Motor neuron (in vitro differentiated cells): Measurements from ENCODE around the gene NT5C2. TPM values are rescaled to one million over a fixed set of nuclear protein-coding genes. Genes with fewer than 3 reads are reported as not detected.
"Not testable (repeated sequence)": the region's sequence is repeated elsewhere in the genome, so short reads cannot be mapped to it uniquely, and the experiment has no call there.

Experiments used
- ATAC-seq, 8 experiments: fragments of 200-7000 bp; cut with Tn5 transposase; replicated peaks in 6 of 8; 2 replicates each; pipeline ENCODE4 v1.8.0; 2021; ENCODE audit warnings: mild to moderate bottlenecking in 8 of 8, moderate library complexity in 8 of 8
- H3K27ac ChIP-seq, 2 donors: fragments of 250-450 bp; sonication (Bioruptor Pico); 2 replicates each; pipeline ENCODE4 v1.9.0; 2021; ENCODE audit warnings: antibody characterized with exemption in 2 of 2, mild to moderate bottlenecking in 2 of 2, moderate library complexity in 1 of 2
- H3K4me1 ChIP-seq, 2 donors: fragments of 250-450 bp; sonication (Bioruptor Pico); replicated peaks in 1 of 2; 2 replicates each; pipeline ENCODE4 v1.6.1; 2021; ENCODE audit warnings: antibody characterized with exemption in 2 of 2, mild to moderate bottlenecking in 2 of 2, moderate library complexity in 1 of 2
- H3K4me3 ChIP-seq, 5 donors: fragments of 250-450 bp; sonication (Bioruptor Pico); 2 replicates each; pipeline ENCODE4 v1.9.0; 2021; ENCODE audit warnings: antibody characterized with exemption in 5 of 5, mild to moderate bottlenecking in 5 of 5, moderate library complexity in 4 of 5
- WGBS, 10 experiments: fragments of 450-650 bp; shearing (Covaris generic); methylation state at CpG; one replicate each; pipeline ENCODE4 v1.0.0; 2022; 5-methylcytosine and 5-hydroxymethylcytosine counted together
- in situ Hi-C, 9 experiments: fragments of 400-800 bp; cut with MboI; loops; one replicate each; pipeline ENCODE4 v1.15.0; 2021; ENCODE audit warnings: low sequenced_read_pairs in 9 of 9, low pct_unique_long_range_greater_than_20kb in 2 of 9; ENCODE audit not compliant: unreplicated experiment in 9 of 9
- total RNA-seq, 8 experiments: library from RNA; unstranded; fragments of 300-600 nt; gene quantifications; 2 replicates each; pipeline versions ENCODE4 v1.2.3 to v1.2.4, GENCODE V29; 2022

NT5C2 gene
- total RNA-seq, 8 experiments from 2014 or later, result 39.5 to 103 (median 55.2) TPM

DNA sequence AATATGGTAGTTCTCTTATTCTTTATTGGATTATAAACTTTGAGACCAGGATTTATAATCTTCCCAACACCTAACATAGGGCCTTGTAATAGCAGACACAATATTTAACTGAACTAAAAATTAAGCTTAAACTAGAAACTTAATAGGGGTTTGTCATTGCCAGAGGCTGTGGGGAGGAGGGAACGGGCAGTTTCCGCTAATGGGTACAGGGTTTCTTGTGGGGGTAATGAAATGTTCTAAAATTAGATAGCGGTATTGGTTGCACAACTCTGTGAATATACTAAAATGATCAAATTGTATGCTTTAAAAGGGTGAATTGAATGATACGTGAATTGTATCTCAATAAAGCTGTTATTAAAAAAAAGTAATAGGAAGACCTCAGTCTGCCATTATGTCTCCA is 45.4 kb downstream of the NT5C2 start:
- Histone ChIP-seq H3K4me1 (peaks cover 0 to 3% of the 10 kb centered on the region in 2 donors), H3K4me3 (no peak overlapping the region), H3K27ac (no peak overlapping the region)
- WGBS, 10 experiments, result 90 to 100% (median 95%) methylated on average over 1 to 4 of the region's 4 CpGs
- in situ Hi-C loops, result no loop called here
- ATAC-seq, result no peak

- Histone ChIP-seq H3K27ac (no peak overlapping the region), H3K4me3 (no peak overlapping the region), H3K4me1 (peaks cover 0 to 3% of the 10 kb centered on the region in 2 donors)
- 11 to 100% (median 56%) methylated on average over 1 to 3 of the region's 3 CpGs; no CpG with 5 or more reads in 2 of the 10 experiments for WGBS, 10 experiments
- in situ Hi-C loops, result no loop called here
- peak in 3 of 8 experiments; percentile 35 to 64 (median 61) for ATAC-seq
Measured at GRCh38 chr10:103145860-103146466, 47.1 kb downstream of the NT5C2 start.

- Histone ChIP-seq H3K4me1 (peaks cover 0 to 3% of the 10 kb centered on the region in 2 donors), H3K4me3 (no peak overlapping the region), H3K27ac (no peak overlapping the region)
- 75 to 100% (median 92%) methylated on average over 1 of the region's 1 CpG; no CpG with 5 or more reads in 3 of the 10 experiments for WGBS, 10 experiments
- peak in 1 of 8 experiments; percentile 44 for ATAC-seq
- in situ Hi-C loops, result no loop called here
Measured at GRCh38 chr10:103145046-103145445, 48.0 kb downstream of the NT5C2 start.

DNA sequence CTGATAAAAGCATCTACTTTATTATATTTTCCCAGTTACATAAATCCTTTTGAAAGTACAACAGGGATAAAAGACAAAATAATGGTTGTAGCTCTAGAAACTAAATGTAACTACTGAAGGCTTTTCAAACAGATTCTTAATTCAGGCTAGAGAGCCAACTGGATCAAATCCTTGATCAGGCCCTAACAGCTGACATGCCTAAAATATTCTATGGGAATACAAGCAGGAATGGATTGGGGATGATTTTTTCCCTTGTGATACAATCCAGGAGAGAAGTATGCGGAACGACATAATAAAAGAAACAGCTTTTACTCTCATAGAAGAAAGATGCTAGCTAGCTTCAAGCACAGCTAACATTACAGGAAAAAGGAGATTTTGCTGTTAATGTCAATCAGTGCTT is 49.0 kb downstream of the NT5C2 start:
- in situ Hi-C loops, result no loop called here
- 51 to 100% (median 89%) methylated on average over 1 to 2 of the region's 2 CpGs; no CpG with 5 or more reads in 2 of the 10 experiments for WGBS, 10 experiments
- Histone ChIP-seq H3K4me1 (peaks cover 0 to 3% of the 10 kb centered on the region in 2 donors), H3K27ac (no peak overlapping the region), H3K4me3 (no peak overlapping the region)
- ATAC-seq, result no peak

- in situ Hi-C loops, result not testable (repeated sequence)
- WGBS, 10 experiments, result 60 to 100% (median 93%) methylated on average over 1 to 3 of the region's 3 CpGs; no CpG with 5 or more reads in 3 of the 10 experiments
Measured at GRCh38 chr10:103143641-103144040, 49.4 kb downstream of the NT5C2 start.

DNA sequence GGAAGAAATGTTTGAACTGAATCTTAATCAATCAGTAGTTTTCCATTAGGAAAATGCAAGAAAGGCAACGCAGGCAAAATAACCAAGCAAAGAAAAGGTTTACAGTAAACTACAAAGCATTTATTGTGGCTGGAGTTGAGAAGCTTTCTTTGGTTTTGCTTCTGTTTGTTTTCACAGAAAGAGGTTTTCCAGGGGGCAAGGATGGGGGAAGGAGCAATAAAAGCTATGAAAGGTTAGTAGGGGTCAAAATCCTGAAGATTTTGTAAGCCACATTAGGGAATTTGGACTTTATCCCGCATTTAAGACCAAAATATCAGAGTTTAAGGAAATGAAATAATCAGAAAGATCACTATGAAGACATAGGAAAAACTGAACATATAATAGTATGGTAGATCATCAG is 51.1 kb downstream of the NT5C2 start:
- no peak overlapping the region for H3K4me3 ChIP-seq
- in situ Hi-C loops, result no loop called here
- WGBS, 10 experiments, result 70 to 100% (median 100%) methylated on average over 1 to 2 of the region's 2 CpGs; no CpG with 5 or more reads in 1 of the 10 experiments
- H3K27ac ChIP-seq, result no peak overlapping the region
- peaks cover 0 to 3% of the 10 kb centered on the region in 2 donors for H3K4me1 ChIP-seq
- no peak for ATAC-seq

More at GRCh38 chr10:103143641-103144040, 49.4 kb downstream of the NT5C2 start:
- not testable (repeated sequence) for H3K4me1 ChIP-seq, H3K27ac ChIP-seq, H3K4me3 ChIP-seq, ATAC-seq

DNA sequence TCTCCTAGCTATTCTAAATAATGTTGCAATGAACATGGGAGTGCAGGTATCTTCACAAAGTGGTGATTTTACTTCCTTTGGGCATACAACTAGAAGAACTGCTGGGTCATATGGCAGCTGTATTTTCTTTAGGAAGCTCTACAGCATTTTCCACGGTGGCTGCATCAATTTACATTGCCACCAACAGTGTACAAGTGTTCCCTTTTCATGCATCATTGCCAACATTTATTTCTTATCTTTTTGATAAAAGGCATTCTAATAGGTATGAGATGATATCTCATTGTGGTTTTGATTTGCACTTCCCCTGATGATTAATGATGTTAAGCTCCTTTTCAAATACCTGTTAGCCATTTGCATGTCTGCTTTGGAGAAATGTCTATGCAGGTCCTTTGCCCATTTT is 52.6 kb downstream of the NT5C2 start:
- Histone ChIP-seq H3K4me1 (no peaks in the 10 kb centered on the region), H3K4me3 (no peak overlapping the region), H3K27ac (no peak overlapping the region)
- no peak for ATAC-seq
- in situ Hi-C loops, result no loop called here
- WGBS, 10 experiments, result 43 to 100% (median 83%) methylated on average over 1 of the region's 1 CpG; no CpG with 5 or more reads in 4 of the 10 experiments

- Histone ChIP-seq H3K4me1 (no peaks in the 10 kb centered on the region), H3K4me3 (no peak overlapping the region), H3K27ac (no peak overlapping the region)
- WGBS, 10 experiments, result 60 to 100% (median 92%) methylated on average over 1 to 3 of the region's 3 CpGs; no CpG with 5 or more reads in 1 of the 10 experiments
- no peak for ATAC-seq
- in situ Hi-C loops, result no loop called here
Measured at GRCh38 chr10:103139803-103140202, 53.3 kb downstream of the NT5C2 start.

DNA sequence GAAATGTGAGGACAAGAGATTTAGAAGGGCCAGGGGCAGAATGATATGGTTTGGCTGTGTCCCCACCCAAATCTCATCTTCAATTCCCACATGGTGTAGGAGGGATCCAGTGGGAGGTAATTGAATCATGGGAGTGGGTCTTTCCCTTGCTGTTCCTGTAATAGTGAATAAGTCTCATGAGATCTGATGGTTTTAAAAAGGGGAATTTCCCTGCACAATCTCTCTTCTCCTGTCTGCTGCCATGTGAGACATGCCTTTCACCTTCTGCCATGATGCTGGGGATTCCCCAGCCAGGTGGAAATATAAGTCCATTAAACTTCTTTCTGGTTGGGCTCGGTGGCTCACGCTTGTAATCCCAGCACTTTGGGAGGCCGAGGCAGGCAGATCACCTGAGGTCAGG is 57.9 kb downstream of the NT5C2 start:
- H3K4me3 ChIP-seq, in situ Hi-C loops, H3K27ac ChIP-seq, ATAC-seq, H3K4me1 ChIP-seq: not testable (repeated sequence)
- 100% methylated on average over 1 to 3 of the region's 3 CpGs; no CpG with 5 or more reads in 8 of the 10 experiments for WGBS, 10 experiments

DNA sequence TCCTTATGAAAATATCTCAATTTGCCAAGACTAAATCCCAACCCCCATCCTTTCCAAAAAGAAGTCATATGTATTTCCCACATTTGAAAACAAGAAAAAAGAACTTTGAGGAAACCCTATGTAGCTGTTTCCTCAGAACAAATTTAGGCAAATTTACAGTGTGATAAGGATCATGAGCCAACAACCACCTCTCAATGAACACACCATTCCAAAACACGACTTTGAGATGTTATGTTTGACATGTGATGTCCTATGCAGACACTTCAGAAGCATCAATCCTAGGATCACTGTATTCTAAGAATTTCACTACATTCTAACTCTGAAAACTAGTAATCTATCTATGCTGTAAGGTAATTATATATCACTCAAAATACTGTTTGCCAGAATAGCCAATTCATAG is 62.2 kb downstream of the NT5C2 start:
- ATAC-seq, result no peak

DNA sequence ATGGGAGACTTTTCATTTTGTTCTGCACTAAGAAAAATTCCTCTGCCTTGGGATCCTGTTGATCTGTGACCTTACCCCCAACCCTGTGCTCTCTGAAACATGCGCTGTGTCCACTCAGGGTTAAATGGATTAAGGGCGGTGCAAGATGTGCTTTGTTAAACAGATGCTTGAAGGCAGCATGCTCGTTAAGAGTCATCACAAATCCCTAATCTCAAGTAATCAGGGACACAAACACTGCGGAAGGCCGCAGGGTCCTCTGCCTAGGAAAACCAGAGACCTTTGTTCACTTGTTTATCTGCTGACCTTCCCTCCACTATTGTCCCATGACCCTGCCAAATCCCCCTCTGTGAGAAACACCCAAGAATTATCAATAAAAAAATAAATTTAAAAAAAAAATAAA is 62.9 kb downstream of the NT5C2 start:
- H3K4me3 ChIP-seq, ATAC-seq, H3K4me1 ChIP-seq, H3K27ac ChIP-seq, in situ Hi-C loops: not testable (repeated sequence)
- 80 to 100% (median 85%) methylated on average over 1 to 3 of the region's 5 CpGs; no CpG with 5 or more reads in 7 of the 10 experiments for WGBS, 10 experiments

More for the DNA sequence above, 62.2 kb downstream of the NT5C2 start:
- in situ Hi-C loops, result no loop called here
- Histone ChIP-seq H3K4me3 (no peak overlapping the region), H3K4me1 (no peaks in the 10 kb centered on the region), H3K27ac (no peak overlapping the region)
- WGBS, 10 experiments, result 80 to 100% (median 100%) methylated on average over 1 of the region's 1 CpG; no CpG with 5 or more reads in 2 of the 10 experiments

DNA sequence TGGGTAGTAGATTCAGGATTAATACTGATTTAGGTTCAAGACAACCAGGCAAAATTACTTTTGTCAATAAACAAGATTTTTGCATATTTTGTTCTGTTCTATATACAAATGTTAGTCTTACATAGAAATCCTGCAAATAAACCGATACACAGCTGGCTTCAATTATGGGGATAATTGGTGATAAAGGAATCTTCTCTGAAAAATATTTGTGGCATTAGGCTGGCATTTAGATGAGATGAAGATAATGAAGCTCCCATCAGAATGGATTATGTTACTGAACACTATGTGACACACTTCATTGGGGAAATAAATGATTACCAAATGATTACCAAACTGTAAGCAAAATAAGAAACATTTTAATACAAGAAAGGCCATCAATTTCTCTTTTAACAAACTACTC is 65.8 kb downstream of the NT5C2 start:
- no peaks in the 10 kb centered on the region for H3K4me1 ChIP-seq
- in situ Hi-C loops, result no loop called here
- no peak overlapping the region for H3K27ac ChIP-seq
- H3K4me3 ChIP-seq, result no peak overlapping the region
- 70 to 100% (median 100%) methylated on average over 1 of the region's 1 CpG; no CpG with 5 or more reads in 1 of the 10 experiments for WGBS, 10 experiments
- no peak for ATAC-seq

- no peak overlapping the region for H3K27ac ChIP-seq
- H3K4me1 ChIP-seq, result no peaks in the 10 kb centered on the region
- WGBS, 10 experiments, result 72 to 100% (median 88%) methylated on average over 3 to 9 of the region's 9 CpGs
- ATAC-seq, result no peak
- no peak overlapping the region for H3K4me3 ChIP-seq
- in situ Hi-C loops, result no loop called here
Measured at GRCh38 chr10:103125323-103126267, 67.5 kb downstream of the NT5C2 start.
